D721Med (cell line): ENCODE data around the gene SLC16A11.
"Not testable (repeated sequence)": the region's sequence is repeated elsewhere in the genome, so short reads cannot be mapped to it uniquely, and the experiment has no call there.

Source experiments
- DNase-seq: peaks from one replicate; pipeline ENCODE4 v3.0.0; 2011; ENCODE audit warnings: low spot score; ENCODE audit not compliant: insufficient read length
- FAIRE-seq: peaks from 2 replicates; lab custom pipeline; 2011; peaks lifted over from hg19 to GRCh38; lab: Jason Lieb, UNC
- CTCF ChIP-seq: IDR thresholded peaks from 2 replicates; pipeline ENCODE4 v1.5.1; 2012; ENCODE audit warnings: mild to moderate bottlenecking, control low read depth; ENCODE audit not compliant: insufficient read depth; ENCODE audit errors: missing control alignments

SLC16A11 gene

GRCh38 chr17:7043497-7044198, at the start of gene SLC16A11:
TSS of gene SLC16A11 (minus strand) at chr17:7044092. CDS start at chr17:7043513, 579 bp downstream.
- no peak for FAIRE-seq
- DNase-seq: no peak
- no peak for TF ChIP-seq CTCF

- FAIRE-seq, DNase-seq: not testable (repeated sequence)
Measured at GRCh38 chr17:7091311-7092005, 47.6 kb upstream of the SLC16A11 start.

- DNase-seq, FAIRE-seq: not testable (repeated sequence)
Measured at GRCh38 chr17:7089570-7089969, 45.7 kb upstream of the SLC16A11 start.

GRCh38 chr17:7088442-7088841, 44.5 kb upstream of the SLC16A11 start:
- FAIRE-seq, DNase-seq: not testable (repeated sequence)

GRCh38 chr17:7084088-7084487, 40.2 kb upstream of the SLC16A11 start:
- no peak for TF ChIP-seq CTCF
- FAIRE-seq: no peak
- DNase-seq: no peak

- no peak for DNase-seq
- FAIRE-seq: no peak
- no peak for TF ChIP-seq CTCF
Measured at GRCh38 chr17:7083592-7083991, 39.7 kb upstream of the SLC16A11 start.

- no peak for FAIRE-seq
- TF ChIP-seq CTCF: no peak
- no peak for DNase-seq
Measured at GRCh38 chr17:7081341-7082062, 37.6 kb upstream of the SLC16A11 start.

GRCh38 chr17:7080456-7081041, 36.7 kb upstream of the SLC16A11 start:
- no peak for DNase-seq
- TF ChIP-seq CTCF: no peak
- FAIRE-seq: no peak
